HG02610 (cell line): ENCODE data around the gene SETDB1.
A peak's percentile ranks its signal among the peaks of the same experiment; 100 is the strongest.
"Not testable (repeated sequence)": the region's sequence is repeated elsewhere in the genome, so short reads cannot be mapped to it uniquely, and the experiment has no call there.

Source experiments
- ATAC-seq: cut with Tn5 transposase; IDR thresholded peaks from one replicate; pipeline ENCODE4 v1.9.1; 2021; ENCODE audit warnings: mild to moderate bottlenecking, moderate library complexity; ENCODE audit not compliant: unreplicated experiment

Gene SETDB1

GRCh38 chr1:150926097-150926741 is at the start of gene SETDB1:
Gene SETDB1 (plus strand): TSS chr1:150926363. CDS start chr1:150927715, 1,352 bp downstream.
- peak; percentile 80 for ATAC-seq

GRCh38 chr1:150878931-150879330 is 47.2 kb upstream of the SETDB1 start:
- not testable (repeated sequence) for ATAC-seq

GRCh38 chr1:150881331-150882070 is 44.7 kb upstream of the SETDB1 start:
- no peak for ATAC-seq

GRCh38 chr1:150883121-150883520 is 43.0 kb upstream of the SETDB1 start:
- ATAC-seq: not testable (repeated sequence)

GRCh38 chr1:150887018-150887417 is 39.1 kb upstream of the SETDB1 start, which contains the start of gene CTXND2:
Gene CTXND2 (plus strand): TSS chr1:150887136. CDS start chr1:150912315, 25,179 bp downstream.
- ATAC-seq: no peak

GRCh38 chr1:150888727-150889126 is 37.4 kb upstream of the SETDB1 start:
- no peak for ATAC-seq

- ATAC-seq: peak; percentile 56
Measured at GRCh38 chr1:150890033-150890416, 36.1 kb upstream of the SETDB1 start.

- no peak for ATAC-seq
Measured at GRCh38 chr1:150893336-150893913, 32.7 kb upstream of the SETDB1 start.

- no peak for ATAC-seq
Measured at GRCh38 chr1:150895618-150896017, 30.5 kb upstream of the SETDB1 start.

- ATAC-seq: not testable (repeated sequence)
Measured at GRCh38 chr1:150899795-150900194, 26.4 kb upstream of the SETDB1 start.

- no peak for ATAC-seq
Measured at GRCh38 chr1:150902346-150902745, 23.8 kb upstream of the SETDB1 start.

GRCh38 chr1:150902751-150903150 is 23.4 kb upstream of the SETDB1 start:
- ATAC-seq: no peak

- ATAC-seq: no peak
Measured at GRCh38 chr1:150905301-150905700, 20.9 kb upstream of the SETDB1 start.

GRCh38 chr1:150906329-150906728 is 19.8 kb upstream of the SETDB1 start:
- ATAC-seq: no peak

GRCh38 chr1:150906813-150907212 is 19.4 kb upstream of the SETDB1 start:
- no peak for ATAC-seq

GRCh38 chr1:150909585-150910180 is 16.5 kb upstream of the SETDB1 start:
- no peak for ATAC-seq

GRCh38 chr1:150912623-150913022 is 13.5 kb upstream of the SETDB1 start:
- ATAC-seq: no peak

GRCh38 chr1:150917387-150917786 is 8.8 kb upstream of the SETDB1 start:
- no peak for ATAC-seq

- ATAC-seq: peak; percentile 71
Measured at GRCh38 chr1:150922519-150922975, 3.6 kb upstream of the SETDB1 start.

- no peak for ATAC-seq
Measured at GRCh38 chr1:150925080-150925479, 1.1 kb upstream of the SETDB1 start.

GRCh38 chr1:150927624-150928023 is 1.5 kb downstream of the SETDB1 start:
- no peak for ATAC-seq
